Epithelial cell of proximal tubule (primary cell): ENCODE measurements around the gene PROB1. TPM values are rescaled to one million over a fixed set of nuclear protein-coding genes. Genes with fewer than 3 reads are reported as not detected.
"Not testable (repeated sequence)": the region's sequence is repeated elsewhere in the genome, so short reads cannot be mapped to it uniquely, and the experiment has no call there.

Source experiments
- DNase-seq: peaks from one replicate; pipeline ENCODE4 v3.0.0-alpha.2; 2011; ENCODE audit warnings: low read depth
- H3K4me3 ChIP-seq: 2 replicates; pipeline ENCODE4 v1.5.1; 2011; ENCODE audit warnings: low read depth, mild to moderate bottlenecking, low read length
- CTCF ChIP-seq: conservative IDR thresholded peaks from 2 replicates; pipeline ENCODE4 v1.5.1; 2012; ENCODE audit warnings: low read depth, mild to moderate bottlenecking, low read length
- total RNA-seq: library from RNA; depleted of rRNA; stranded (reverse); fragments of >200 nt; gene quantifications from 2 replicates; pipeline ENCODE4 v1.2.3, GENCODE V29; 2015

PROB1 gene
- total RNA-seq, 1 donor from 2014 or later: 2.7 TPM

GRCh38 chr5:139413153-139413552 is 18.2 kb upstream of the PROB1 start:
- no peak overlapping the region for H3K4me3 ChIP-seq
- TF ChIP-seq CTCF: no peak
- no peak for DNase-seq

- no peak overlapping the region for H3K4me3 ChIP-seq
- no peak for DNase-seq
- TF ChIP-seq CTCF: no peak
Observed at GRCh38 chr5:139410993-139411828, 16.3 kb upstream of the PROB1 start.

GRCh38 chr5:139410121-139410992 is 15.5 kb upstream of the PROB1 start:
- no peak overlapping the region for H3K4me3 ChIP-seq
- TF ChIP-seq CTCF: no peak
- DNase-seq: no peak

- H3K4me3 ChIP-seq, DNase-seq: not testable (repeated sequence)
Observed at GRCh38 chr5:139409116-139409515, 14.2 kb upstream of the PROB1 start.

- TF ChIP-seq CTCF: no peak
- DNase-seq: no peak
- H3K4me3 ChIP-seq: no peak overlapping the region
Observed at GRCh38 chr5:139408191-139408590, 13.3 kb upstream of the PROB1 start.

GRCh38 chr5:139407517-139407916 is 12.6 kb upstream of the PROB1 start:
- TF ChIP-seq CTCF: no peak
- DNase-seq: no peak
- H3K4me3 ChIP-seq: no peak overlapping the region

- TF ChIP-seq CTCF: no peak
- DNase-seq: no peak
- H3K4me3 ChIP-seq: no peak overlapping the region
Observed at GRCh38 chr5:139406963-139407362, 12.1 kb upstream of the PROB1 start.
